H1 (cell line): Measurements from ENCODE around the gene UBAP2L. TPM values are rescaled to one million over a fixed set of nuclear protein-coding genes. Genes with fewer than 3 reads are reported as not detected.
"Not testable (repeated sequence)": the region's sequence is repeated elsewhere in the genome, so short reads cannot be mapped to it uniquely, and the experiment has no call there.

Experiments
- CTCF ChIA-PET: fragments of 300-600 bp; sonication (Branson Sonifier 250); formaldehyde crosslinking; loops from one replicate; lab custom pipeline; 2021; ENCODE audit not compliant: partially characterized antibody; lab: Charles Lee
- POLR2A ChIA-PET: fragments of 300-600 bp; sonication (Branson Sonifier 250); formaldehyde crosslinking; loops from one replicate; lab custom pipeline; 2021; ENCODE audit warnings: inconsistent platforms; ENCODE audit not compliant: partially characterized antibody; lab: Charles Lee
- DNase-seq, 2 experiments: peaks; one replicate each; pipeline versions ENCODE4 v3.0.0 to v3.0.0-alpha.2; 2010 to 2022; ENCODE audit warnings: low spot score in 2 of 2, low read depth in 1 of 2, mixed read lengths in 1 of 2
- FAIRE-seq: peaks from 2 replicates; lab custom pipeline; 2011; peaks lifted over from hg19 to GRCh38; lab: Jason Lieb, UNC
- H2AFZ ChIP-seq: 2 replicates; pipeline ENCODE4 v1.8.1; 2012; ENCODE audit warnings: low read length, inconsistent platforms
- H2AK5ac ChIP-seq: 2 replicates; pipeline ENCODE4 v1.6.1; 2013; ENCODE audit warnings: low read depth, low read length
- H2BK120ac ChIP-seq: replicated peaks from 2 replicates; pipeline ENCODE3; 2013; ENCODE audit warnings: low read depth, low read length, inconsistent platforms
- H2BK12ac ChIP-seq: 2 replicates; pipeline ENCODE4 v1.6.1; 2013; ENCODE audit warnings: low read depth, low read length
- H2BK15ac ChIP-seq: 2 replicates; pipeline ENCODE4 v1.6.1; 2013; ENCODE audit warnings: low read length
- H2BK20ac ChIP-seq: 2 replicates; pipeline ENCODE4 v1.6.1; 2013; ENCODE audit warnings: low read length
- H2BK5ac ChIP-seq: 2 replicates; pipeline ENCODE4 v1.6.1; 2013; ENCODE audit warnings: low read depth, low read length
- H3K14ac ChIP-seq: 2 replicates; pipeline ENCODE4 v1.6.1; 2013; ENCODE audit warnings: inconsistent platforms; ENCODE audit not compliant: insufficient read length
- H3K18ac ChIP-seq: 2 replicates; pipeline ENCODE4 v1.6.1; 2013; ENCODE audit warnings: low read length; ENCODE audit errors: extremely low read depth
- H3K23ac ChIP-seq: 2 replicates; pipeline ENCODE4 v1.6.1; 2013; ENCODE audit warnings: inconsistent platforms; ENCODE audit not compliant: insufficient read length
- H3K23me2 ChIP-seq: 2 replicates; pipeline ENCODE4 v1.6.1; 2013; ENCODE audit warnings: low read depth, low read length
- H3K27ac ChIP-seq: 2 replicates; pipeline ENCODE4 v1.6.1; 2011; ENCODE audit warnings: low read depth, low read length, inconsistent platforms
- H3K27me3 ChIP-seq, 4 experiments: replicated peaks in 1 of 4; 1 replicate in 1 of 4; 2 replicates in 3 of 4; pipeline versions ENCODE4 v1.6.1 to v1.8.1; 2011 to 2013; ENCODE audit warnings: low read length in 3 of 4, mild to moderate bottlenecking in 3 of 4, inconsistent platforms in 2 of 4, mixed read lengths in 2 of 4, moderate library complexity in 1 of 4; ENCODE audit not compliant: control insufficient read depth in 3 of 4, insufficient read depth in 3 of 4; ENCODE audit errors: extremely low read depth in 1 of 4
- H3K36me3 ChIP-seq, 4 experiments: 2 replicates each; pipeline versions ENCODE4 v1.6.1 to v1.8.1; 2011 to 2013; ENCODE audit warnings: mild to moderate bottlenecking in 4 of 4, low read length in 3 of 4, moderate library complexity in 2 of 4, control low read depth in 1 of 4, inconsistent platforms in 1 of 4; ENCODE audit not compliant: insufficient read depth in 4 of 4, control insufficient read depth in 2 of 4
- H3K4ac ChIP-seq: replicated peaks from 2 replicates; pipeline ENCODE3; 2013; ENCODE audit warnings: low read length, low read depth, mixed read lengths, inconsistent platforms; ENCODE audit not compliant: insufficient read length
- H3K4me1 ChIP-seq, 4 experiments: replicated peaks in 1 of 4; 1 replicate in 1 of 4; 2 replicates in 3 of 4; pipeline versions ENCODE4 v1.6.1 to v1.8.1; 2011 to 2013; ENCODE audit warnings: low read length in 3 of 4, inconsistent platforms in 2 of 4, mixed read lengths in 1 of 4; ENCODE audit not compliant: insufficient read depth in 4 of 4, control insufficient read depth in 3 of 4
- H3K4me2 ChIP-seq, 2 experiments: 2 replicates each; pipeline versions ENCODE4 v1.6.1 to v1.8.1; 2011 to 2013; ENCODE audit warnings: low read depth in 2 of 2, low read length in 2 of 2, control low read depth in 1 of 2, inconsistent platforms in 1 of 2, mild to moderate bottlenecking in 1 of 2; ENCODE audit not compliant: insufficient read depth in 1 of 2
- H3K4me3 ChIP-seq, 4 experiments: fragments of 200-600, 300-600 bp in 1 of 4; sonication (generic), shearing (Covaris generic), sonication (Bioruptor Twin) in 1 of 4; 2 replicates each; pipeline versions ENCODE4 v1.5.1 to v1.8.1; 2011 to 2016; ENCODE audit warnings: low read length in 4 of 4, low read depth in 3 of 4, control low read depth in 2 of 4, inconsistent platforms in 2 of 4, mild to moderate bottlenecking in 2 of 4, mixed read lengths in 1 of 4, moderate library complexity in 1 of 4; ENCODE audit not compliant: insufficient read depth in 2 of 4; ENCODE audit errors: extremely low read depth in 1 of 4
- H3K56ac ChIP-seq: replicated peaks from 2 replicates; pipeline ENCODE3; 2013; ENCODE audit warnings: low read depth, mild to moderate bottlenecking, mixed read lengths, low read length, inconsistent platforms; ENCODE audit not compliant: insufficient read length
- H3K79me1 ChIP-seq: 2 replicates; pipeline ENCODE4 v1.6.1; 2013; ENCODE audit warnings: low read depth, low read length, control low read depth
- H3K79me2 ChIP-seq, 2 experiments: 2 replicates each; pipeline versions ENCODE4 v1.6.1 to v1.8.1; 2012 to 2013; ENCODE audit warnings: low read length in 2 of 2, mild to moderate bottlenecking in 2 of 2, inconsistent platforms in 1 of 2; ENCODE audit not compliant: insufficient read depth in 2 of 2, control insufficient read depth in 1 of 2
- H3K9ac ChIP-seq, 4 experiments: replicated peaks in 1 of 4; 1 replicate in 1 of 4; 2 replicates in 3 of 4; pipeline versions ENCODE4 v1.6.1 to v1.8.1; 2011 to 2013; ENCODE audit warnings: low read depth in 3 of 4, low read length in 3 of 4, control low read depth in 2 of 4, mild to moderate bottlenecking in 2 of 4, moderate library complexity in 2 of 4, inconsistent platforms in 1 of 4; ENCODE audit errors: extremely low read depth in 1 of 4
- H3K9me3 ChIP-seq, 2 experiments: 2 replicates each; pipeline versions ENCODE4 v1.6.1 to v1.8.1; 2012 to 2013; ENCODE audit warnings: mild to moderate bottlenecking in 2 of 2, moderate library complexity in 2 of 2, control low read depth in 1 of 2, inconsistent platforms in 1 of 2, low read depth in 1 of 2, low read length in 1 of 2, mixed read lengths in 1 of 2; ENCODE audit not compliant: insufficient read depth in 2 of 2
- H4K20me1 ChIP-seq, 2 experiments: replicated peaks in 1 of 2; 2 replicates each; pipeline versions ENCODE3 to v1.8.1; 2011 to 2013; ENCODE audit warnings: inconsistent platforms in 2 of 2, low read length in 2 of 2, mild to moderate bottlenecking in 1 of 2; ENCODE audit not compliant: insufficient read depth in 2 of 2, control insufficient read depth in 1 of 2
- H4K5ac ChIP-seq: 2 replicates; pipeline ENCODE4 v1.6.1; 2013; ENCODE audit warnings: low read length, low read depth, mixed read lengths, inconsistent platforms; ENCODE audit not compliant: insufficient read length
- H4K8ac ChIP-seq: 2 replicates; pipeline ENCODE4 v1.8.0; 2013; ENCODE audit warnings: mild to moderate bottlenecking, moderate library complexity, low read length, inconsistent platforms; ENCODE audit not compliant: insufficient read depth; ENCODE audit errors: extremely low read depth
- H4K91ac ChIP-seq: replicated peaks from 2 replicates; pipeline ENCODE3; 2013; ENCODE audit warnings: low read length, mixed read lengths, inconsistent platforms; ENCODE audit not compliant: insufficient read length
- WGBS, 2 experiments: shearing (Covaris generic) in 1 of 2; methylation state at CpG; one replicate each; pipeline versions ENCODE4 v1.1.6 to v1.1.7; 2013 to 2015; ENCODE audit warnings: low lambda C conversion rate in 2 of 2, mixed read lengths in 2 of 2, inconsistent platforms in 1 of 2, low coverage in 1 of 2, missing lambda C conversion rate in 1 of 2; ENCODE audit not compliant: insufficient replicate concordance in 2 of 2, insufficient coverage in 1 of 2, insufficient read length in 1 of 2; ENCODE audit errors: extremely low coverage in 1 of 2, missing lambda C conversion rate in 1 of 2; 5-methylcytosine and 5-hydroxymethylcytosine counted together
- polyA plus RNA-seq, 7 experiments: library from polyadenylated mRNA; depleted of rRNA in 3 of 7; stranded (reverse) in 5 of 7; unstranded in 2 of 7; fragments of >200 nt in 5 of 7; fragments of 200-250 nt in 2 of 7; gene quantifications; 1 replicate in 5 of 7; 2 replicates in 1 of 7; 4 replicates in 1 of 7; pipeline versions ENCODE4 v1.2.1 to v1.2.3, GENCODE V29; 2011 to 2013; ENCODE audit warnings: missing spikeins in 2 of 7, mixed read lengths in 2 of 7
- total RNA-seq: library from RNA; stranded (reverse); fragmentation: NEBNext Ultra II Directional; extraction: Animal tissue kit (Norgen Biotek cat#: 25700); gene quantifications from 2 replicates; pipeline ENCODE4 v1.2.1, GENCODE V29; 2021

Gene UBAP2L
- total and polyA plus RNA-seq, 2 of the 8 experiments (the other 6 are each of a cell fraction or from before 2014, with no cell fraction given) = 254 to 349 TPM

DNA sequence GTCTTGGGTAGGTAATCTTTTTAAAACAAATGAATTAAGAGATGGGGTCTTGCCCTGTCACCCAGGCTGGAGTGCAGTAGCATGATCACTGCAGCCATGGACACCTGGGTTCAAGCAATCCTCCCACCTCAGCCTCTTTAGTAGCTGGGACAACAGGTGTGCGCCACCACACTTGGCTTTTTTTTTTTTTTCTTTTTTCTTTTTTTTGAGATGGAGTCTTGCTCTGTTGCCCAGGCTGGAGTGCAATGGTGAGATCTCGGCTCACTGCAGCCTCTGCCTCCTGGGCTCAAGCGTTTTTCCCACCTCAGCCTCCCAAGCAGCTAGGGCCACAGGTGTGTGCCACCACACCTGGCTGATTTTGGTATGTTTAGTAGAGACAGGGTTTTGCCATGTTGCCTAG lies 10.4 kb downstream of the UBAP2L start:
- not testable (repeated sequence) for H2AK5ac ChIP-seq, H3K4me2 ChIP-seq, H4K20me1 ChIP-seq, H3K9ac ChIP-seq, H3K27me3 ChIP-seq, H3K18ac ChIP-seq, H3K9me3 ChIP-seq, H4K8ac ChIP-seq, H2BK5ac ChIP-seq, H3K56ac ChIP-seq, H4K5ac ChIP-seq, H3K27ac ChIP-seq, H2BK120ac ChIP-seq, H3K4me3 ChIP-seq, H3K14ac ChIP-seq, H3K23me2 ChIP-seq, H2BK15ac ChIP-seq, H3K23ac ChIP-seq, H3K4me1 ChIP-seq, H2BK12ac ChIP-seq, H2BK20ac ChIP-seq, H2AFZ ChIP-seq, H3K79me1 ChIP-seq, H4K91ac ChIP-seq, FAIRE-seq, H3K4ac ChIP-seq, DNase-seq
- POLR2A ChIA-PET = interaction anchor here (0.8 to 1.7 kb wide), 5 partner anchors 11 to 40 kb away, joined by 3 to 6 read pairs (median 3); a partner anchor contains a TSS
- 98% methylated on average over 3 of the region's 3 CpGs; no CpG with 5 or more reads in 1 of the 2 experiments for WGBS, 2 experiments
- CTCF ChIA-PET = interaction anchor here (0.8 to 1.6 kb wide), 3 partner anchors 12 to 244 kb away, joined by 3 to 4 read pairs (median 4); no protein-coding TSS in a partner anchor
- peaks cover 41 to 89% (median 69%) of the 10 kb centered on the region in 4 experiments for H3K36me3 ChIP-seq
- peaks cover 4 to 77% of the 10 kb centered on the region in 2 experiments; a peak in 3 of 4 replicates for H3K79me2 ChIP-seq

DNA sequence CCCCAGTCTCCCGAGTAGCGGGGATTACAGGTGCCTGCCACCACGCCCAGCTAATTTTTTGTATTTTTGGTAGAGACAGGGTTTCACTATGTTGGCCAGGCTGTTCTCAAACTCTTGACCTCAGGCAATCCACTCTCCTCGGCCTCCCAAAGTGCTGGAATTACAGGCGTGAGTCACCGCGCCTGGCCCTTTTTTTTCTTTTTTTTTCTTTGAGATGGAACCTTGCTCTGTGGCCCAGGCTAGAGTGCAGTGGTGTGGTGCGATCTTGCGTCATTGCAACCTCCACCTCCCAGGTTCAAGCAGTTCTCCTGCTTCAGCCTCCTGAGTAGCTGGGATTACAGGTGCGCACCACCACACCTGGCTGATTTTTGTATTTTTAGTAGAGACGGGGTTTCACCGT lies 12.4 kb downstream of the UBAP2L start:
- H3K18ac ChIP-seq, H2BK15ac ChIP-seq, H3K4me1 ChIP-seq, H4K5ac ChIP-seq, H3K23ac ChIP-seq, H2BK12ac ChIP-seq, H2AK5ac ChIP-seq, CTCF ChIA-PET, H2BK120ac ChIP-seq, H3K79me1 ChIP-seq, H3K9ac ChIP-seq, H3K23me2 ChIP-seq, H3K9me3 ChIP-seq, H3K4me3 ChIP-seq, FAIRE-seq, H3K27ac ChIP-seq, H2AFZ ChIP-seq, H2BK5ac ChIP-seq, H3K14ac ChIP-seq, H4K20me1 ChIP-seq, H3K4me2 ChIP-seq, H3K27me3 ChIP-seq, H3K56ac ChIP-seq, H4K91ac ChIP-seq, H3K4ac ChIP-seq, DNase-seq, H2BK20ac ChIP-seq, H4K8ac ChIP-seq: not testable (repeated sequence)
- H3K79me2 ChIP-seq = peaks cover 4 to 79% of the 10 kb centered on the region in 2 experiments; a peak in 3 of 4 replicates
- POLR2A ChIA-PET = interaction anchor here (0.7 to 1.0 kb wide), 2 partner anchors 36 to 582 kb away, joined by 3 read pairs; no protein-coding TSS in a partner anchor
- H3K36me3 ChIP-seq = peaks cover 43 to 90% (median 74%) of the 10 kb centered on the region in 4 experiments
- WGBS, 2 experiments = 97% methylated on average over 12 of the region's 12 CpGs; no CpG with 5 or more reads in 1 of the 2 experiments
